Measurements from ENCODE around the gene HABP2. TPM values are rescaled to one million over a fixed set of nuclear protein-coding genes. Genes with fewer than 3 reads are reported as not detected.

The HABP2 gene
- not detected in 2 replicates for total RNA-seq (2021)
- long read RNA-seq: 0 reads

DNA sequence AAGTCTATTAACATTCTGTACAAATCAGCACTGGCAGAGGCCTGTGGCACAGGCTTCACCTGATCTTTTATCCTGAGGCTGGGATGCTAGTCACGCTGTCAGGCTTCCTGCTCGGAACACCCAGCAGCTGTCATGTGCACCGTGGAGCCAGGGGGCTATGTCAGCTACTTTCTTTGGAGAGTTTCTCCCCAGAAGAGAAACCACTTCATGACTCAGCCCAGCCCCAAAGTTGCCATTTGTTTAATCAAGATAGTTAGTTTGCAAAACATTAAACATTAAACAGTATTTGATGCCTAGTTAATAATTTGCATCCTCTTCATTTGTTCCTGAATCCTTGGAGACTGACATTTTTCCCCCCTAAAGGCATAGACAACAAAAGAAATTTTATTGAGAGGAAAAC is at the start of gene HABP2:
Gene HABP2 (plus strand): TSS at position 353 of the 400 bp plus-strand sequence. CDS start 69 bp downstream, outside the sequence.
- Mint-ChIP-seq H3K4me3 (no peak within 1 kb of the TSS), H3K36me3 (ENCODE audit: insufficient read depth in 1 of 3, low read depth in 3 of 3) (no peaks in the 10 kb centered on the region), H3K27me3 (ENCODE audit: low read depth) (peaks cover 100% of the 10 kb centered on the region), H3K4me1 (peaks cover 22 to 33% of the 10 kb centered on the region in 2 experiments), H3K27ac (no peak within 1 kb of the TSS; a peak in 1 of 7 replicates), H3K9me3 (peaks cover 0 to 5% of the 10 kb centered on the region in 2 experiments; a peak in 2 of 5 replicates)
- H3T11ph ChIP-seq (ENCODE audit: low read length): no peak within 1 kb of the TSS
- no peak within 1 kb of the TSS for H2BK5ac ChIP-seq (ENCODE audit: insufficient read length, low read length)
- no peak within 1 kb of the TSS for H4K91ac ChIP-seq (ENCODE audit: insufficient read length, low read depth, low read length)
- peaks cover 3% of the 10 kb centered on the region for H4K20me1 ChIP-seq (ENCODE audit: control insufficient read depth, insufficient read depth, insufficient read length)
- H3K79me2 ChIP-seq (ENCODE audit: insufficient read depth, low read length): no peaks in the 10 kb centered on the region
- H3K23me2 ChIP-seq (ENCODE audit: insufficient read length, low read depth, low read length, poor library complexity, severe bottlenecking): no peaks in the 10 kb centered on the region
- no peak within 1 kb of the TSS for H3K27ac ChIP-seq (ENCODE audit: insufficient read length, low read depth, low read length)
- peaks cover 55% of the 10 kb centered on the region for H3K27me3 ChIP-seq (ENCODE audit: insufficient read depth, low read length)
- no peaks in the 10 kb centered on the region for H3K9me3 ChIP-seq (ENCODE audit: control insufficient read depth, low read depth, low read length)
- H2AFZ ChIP-seq (ENCODE audit: low read length): no peak within 1 kb of the TSS
- H3K14ac ChIP-seq (ENCODE audit: insufficient read depth, low read length): no peak within 1 kb of the TSS
- H2BK120ac ChIP-seq (ENCODE audit: low read depth, low read length, poor library complexity, severe bottlenecking): no peak within 1 kb of the TSS
- H2BK15ac ChIP-seq (ENCODE audit: low read depth, low read length): no peak within 1 kb of the TSS
- H3K4ac ChIP-seq (ENCODE audit: low read depth, low read length): no peak within 1 kb of the TSS
- H2AK5ac ChIP-seq (ENCODE audit: insufficient read length, low read length): no peak within 1 kb of the TSS
- H4K8ac ChIP-seq (replicated peaks; ENCODE audit: insufficient read length, low read depth, low read length): no peak within 1 kb of the TSS
- H3K18ac ChIP-seq (ENCODE audit: insufficient read length, low read depth, low read length): no peak within 1 kb of the TSS
- no peak within 1 kb of the TSS for H3K4me2 ChIP-seq (ENCODE audit: insufficient read depth, insufficient read length, low read length)
- H3K4me1 ChIP-seq (ENCODE audit: insufficient read depth, low read length): no peaks in the 10 kb centered on the region
- no peak for DNase-seq
- TF ChIP-seq, protein P1, sequence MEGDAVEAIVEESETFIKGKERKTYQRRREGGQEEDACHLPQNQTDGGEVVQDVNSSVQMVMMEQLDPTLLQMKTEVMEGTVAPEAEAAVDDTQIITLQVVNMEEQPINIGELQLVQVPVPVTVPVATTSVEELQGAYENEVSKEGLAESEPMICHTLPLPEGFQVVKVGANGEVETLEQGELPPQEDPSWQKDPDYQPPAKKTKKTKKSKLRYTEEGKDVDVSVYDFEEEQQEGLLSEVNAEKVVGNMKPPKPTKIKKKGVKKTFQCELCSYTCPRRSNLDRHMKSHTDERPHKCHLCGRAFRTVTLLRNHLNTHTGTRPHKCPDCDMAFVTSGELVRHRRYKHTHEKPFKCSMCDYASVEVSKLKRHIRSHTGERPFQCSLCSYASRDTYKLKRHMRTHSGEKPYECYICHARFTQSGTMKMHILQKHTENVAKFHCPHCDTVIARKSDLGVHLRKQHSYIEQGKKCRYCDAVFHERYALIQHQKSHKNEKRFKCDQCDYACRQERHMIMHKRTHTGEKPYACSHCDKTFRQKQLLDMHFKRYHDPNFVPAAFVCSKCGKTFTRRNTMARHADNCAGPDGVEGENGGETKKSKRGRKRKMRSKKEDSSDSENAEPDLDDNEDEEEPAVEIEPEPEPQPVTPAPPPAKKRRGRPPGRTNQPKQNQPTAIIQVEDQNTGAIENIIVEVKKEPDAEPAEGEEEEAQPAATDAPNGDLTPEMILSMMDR (conservative IDR thresholded peaks at IDR 0.05): no peak
- no peak within 1 kb of the TSS for H3K9ac ChIP-seq (ENCODE audit: extremely low read depth, insufficient read length, low read length)
- no peak within 1 kb of the TSS for H2BK12ac ChIP-seq (ENCODE audit: insufficient read length, low read depth, low read length)
- no peak within 1 kb of the TSS for H3K56ac ChIP-seq (ENCODE audit: insufficient read length, low read depth, low read length)
- WGBS (ENCODE audit: extremely low coverage, insufficient read length, low lambda C conversion rate): no CpG with 5 or more reads among the region's 3 CpGs
- no peak within 1 kb of the TSS for H2BK20ac ChIP-seq (ENCODE audit: low read depth, low read length, poor library complexity, severe bottlenecking)
- H3K79me1 ChIP-seq (ENCODE audit: insufficient read depth, low read depth, low read length, poor library complexity, severe bottlenecking): no peaks in the 10 kb centered on the region
- no peak within 1 kb of the TSS for H4K5ac ChIP-seq (ENCODE audit: insufficient read length, low read depth, low read length)
- H3K23ac ChIP-seq (ENCODE audit: insufficient read length, low read depth, low read length): no peak within 1 kb of the TSS
